GDM1 (cell line): ENCODE measurements around the gene MCM8.

Experiments
- DNase-seq: peaks from one replicate; lab custom pipeline; 2025; lab: John Stamatoyannopoulos, UW

The MCM8 gene

GRCh38 chr20:6041808-6042265, 91.4 kb downstream of the MCM8 start:
- no peak for DNase-seq

DNA sequence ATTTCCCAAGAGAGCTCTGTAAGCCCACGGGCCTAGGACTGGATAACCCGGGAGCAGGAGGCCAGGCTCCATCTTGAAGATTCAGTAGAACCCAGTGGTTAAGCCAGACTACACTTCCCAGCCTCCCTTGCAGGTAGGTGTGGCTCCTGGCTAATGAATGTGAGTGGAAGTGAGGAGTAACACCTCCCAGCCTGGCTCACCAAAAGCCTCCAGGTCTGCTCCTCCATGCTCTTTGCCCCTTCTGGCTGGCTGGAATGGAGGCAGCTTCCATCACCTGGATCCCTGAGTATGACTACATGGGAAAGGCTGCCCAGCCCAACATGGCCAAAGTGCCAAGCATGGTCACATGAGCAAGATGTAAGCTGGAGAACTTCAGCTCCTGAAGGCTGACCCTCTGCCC, 93.7 kb downstream of the MCM8 start:
- DNase-seq: no peak

DNA sequence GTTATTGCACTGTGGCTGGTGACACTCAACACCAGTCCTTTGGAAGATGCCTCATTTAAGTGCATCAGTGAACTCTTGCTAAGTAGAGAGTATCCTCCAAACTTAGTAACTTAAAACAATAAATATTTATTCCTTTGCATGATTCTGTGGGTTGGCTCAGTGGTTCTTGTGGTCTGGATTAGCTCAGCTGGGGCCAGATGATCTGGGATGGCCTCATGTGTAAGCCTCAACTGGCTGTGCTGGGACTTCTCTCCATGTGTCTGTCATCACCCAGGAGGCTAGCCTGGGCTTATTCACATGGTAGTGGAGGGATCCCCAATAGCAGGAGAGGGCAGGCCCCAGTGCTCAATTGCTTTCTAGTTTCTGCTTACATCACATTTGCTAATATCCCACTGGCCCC, 95.1 kb downstream of the MCM8 start:
- no peak for DNase-seq

DNA sequence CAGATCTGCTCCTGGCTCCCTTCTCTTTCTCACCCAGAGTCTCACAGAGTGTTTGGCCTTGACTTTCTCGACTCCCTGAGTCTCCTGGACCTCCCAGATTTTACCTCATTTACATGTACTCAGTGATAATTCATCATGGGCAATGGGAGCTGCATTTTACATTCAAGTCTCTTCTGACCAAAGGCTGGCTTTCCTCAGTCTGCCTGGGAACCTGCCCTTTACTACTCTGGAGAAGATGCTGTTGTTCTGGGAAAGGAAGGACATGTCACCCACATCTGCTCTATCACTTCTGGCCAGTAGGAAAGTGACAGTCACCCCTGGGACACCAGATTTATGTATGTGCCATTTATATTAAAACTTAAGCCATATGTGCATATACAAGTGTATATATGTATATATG, 96.0 kb downstream of the MCM8 start:
- DNase-seq: no peak

- DNase-seq: no peak
These were observed 97.9 kb downstream of the MCM8 start for GRCh38 chr20:6048391-6048790.
